Fibroblast of lung (primary cell): ENCODE results near the gene MORN3.

Experiments used
- CTCF ChIP-seq, 2 donors: IDR thresholded peaks in 1 of 2; conservative IDR thresholded peaks in 1 of 2; 1 replicate in 1 of 2; 2 replicates in 1 of 2; pipeline ENCODE4 v1.5.1; 2011 to 2012; ENCODE audit warnings: low read length in 2 of 2, control low read depth in 1 of 2, inconsistent platforms in 1 of 2, low read depth in 1 of 2, mild to moderate bottlenecking in 1 of 2
- EZH2 ChIP-seq: IDR thresholded peaks from 2 replicates; pipeline ENCODE4 v1.5.1; 2012; ENCODE audit warnings: low read length, control low read depth, mild to moderate bottlenecking; ENCODE audit errors: missing control alignments

DNA sequence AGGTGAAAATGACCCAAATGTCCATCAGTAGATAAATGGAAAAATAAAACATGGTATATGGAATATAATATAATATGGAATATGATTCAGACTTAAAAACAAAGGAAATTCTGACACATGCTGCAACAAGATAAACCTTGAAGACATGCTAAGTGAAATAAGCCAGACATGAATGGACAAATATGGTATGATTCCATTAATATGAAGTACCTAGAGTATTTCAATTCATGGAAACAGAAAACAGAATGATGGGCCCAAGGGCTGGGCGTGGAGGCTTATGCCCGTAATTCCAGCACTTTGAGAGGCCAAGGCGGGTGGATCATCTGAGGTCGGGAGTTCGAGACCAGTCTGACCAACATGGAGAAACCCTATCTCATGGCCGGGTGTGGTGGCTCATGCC is 65.9 kb downstream of the MORN3 start:
- TF ChIP-seq CTCF (conservative IDR thresholded peaks at IDR 0.05 in 1 of 2, IDR thresholded peaks at IDR 0.05 in 1 of 2; ENCODE audit: low read depth in 1 of 2, low read length in 2 of 2) (no peak), EZH2 (no peak)
